D341Med (cell line): Measurements from ENCODE around the gene IL7R.
"Not testable (repeated sequence)": the region's sequence is repeated elsewhere in the genome, so short reads cannot be mapped to it uniquely, and the experiment has no call there.

Source experiments
- DNase-seq: peaks from one replicate; pipeline ENCODE4 v3.0.0; 2012; ENCODE audit warnings: low spot score

Gene IL7R

DNA sequence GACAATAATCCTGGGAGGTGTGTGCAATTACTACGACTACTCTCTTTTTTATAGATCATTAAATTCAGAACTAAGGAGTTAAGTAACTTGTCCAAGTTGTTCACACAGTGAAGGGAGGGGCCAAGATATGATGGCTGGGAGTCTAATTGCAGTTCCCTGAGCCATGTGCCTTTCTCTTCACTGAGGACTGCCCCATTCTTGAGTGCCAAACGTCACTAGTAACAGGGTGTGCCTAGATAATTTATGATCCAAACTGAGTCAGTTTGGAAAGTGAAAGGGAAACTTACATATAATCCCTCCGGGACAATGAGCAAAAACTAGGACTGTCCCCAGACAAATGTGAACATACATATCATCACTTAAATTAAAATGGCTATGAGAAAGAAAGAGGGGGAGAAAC lies 20.2 kb downstream of the IL7R start:
- no peak for DNase-seq

GRCh38 chr5:35877655-35878054 lies 21.0 kb downstream of the IL7R start:
- DNase-seq: no peak

DNA sequence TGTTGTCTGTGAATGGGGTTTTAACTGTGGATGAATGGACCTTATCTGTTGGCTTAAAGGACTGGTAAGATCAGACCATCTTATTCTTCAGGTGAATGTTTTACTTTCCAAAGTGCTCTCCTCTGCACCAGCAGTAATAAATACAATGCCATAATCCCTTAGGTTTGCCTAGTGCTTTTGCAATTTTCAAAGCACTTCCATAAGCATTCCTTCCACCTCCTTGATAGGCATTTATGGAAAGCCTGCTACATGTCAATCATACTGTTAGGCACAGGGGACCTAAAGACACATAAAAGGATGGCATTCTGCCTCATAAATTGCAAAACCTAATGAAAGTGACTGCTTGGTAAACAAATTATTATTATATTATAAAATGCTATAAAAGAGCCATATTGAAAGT lies 21.4 kb downstream of the IL7R start:
- no peak for DNase-seq

DNA sequence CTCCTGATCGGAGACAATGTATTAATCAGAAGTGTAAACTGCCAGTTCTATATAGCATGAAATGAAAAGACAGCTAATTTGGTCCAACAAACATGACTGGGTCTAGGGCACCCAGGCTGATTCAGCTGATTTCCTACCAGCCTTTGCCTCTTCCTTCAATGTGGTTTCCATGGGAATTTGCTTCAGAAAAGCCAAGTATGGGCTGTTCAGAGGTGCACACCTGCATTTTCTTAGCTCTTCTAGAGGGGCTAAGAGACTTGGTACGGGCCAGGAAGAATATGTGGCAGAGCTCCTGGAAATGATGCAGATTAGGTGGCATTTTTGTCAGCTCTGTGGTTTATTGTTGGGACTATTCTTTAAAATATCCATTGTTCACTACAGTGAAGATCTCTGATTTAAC lies 22.4 kb downstream of the IL7R start:
- DNase-seq: no peak

DNA sequence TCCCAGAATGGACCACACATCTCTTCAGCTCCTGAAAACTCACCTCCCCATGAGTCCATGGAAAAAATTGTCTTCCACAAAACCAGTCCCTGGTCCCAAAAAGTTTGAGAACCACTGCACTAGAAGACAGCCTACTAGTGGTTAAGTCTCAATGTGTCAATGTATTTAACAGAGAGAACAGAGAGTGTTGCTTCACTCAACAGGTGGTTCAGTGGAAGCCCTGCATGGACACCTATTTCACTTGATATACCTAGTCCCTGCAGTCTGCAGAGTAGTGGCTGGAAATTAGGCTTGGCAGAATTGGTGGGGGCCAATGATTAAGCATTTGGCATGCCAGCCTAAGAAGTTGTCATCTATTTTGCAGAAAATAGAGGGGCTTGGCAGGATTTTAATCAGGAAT lies 23.0 kb downstream of the IL7R start:
- DNase-seq: no peak

DNA sequence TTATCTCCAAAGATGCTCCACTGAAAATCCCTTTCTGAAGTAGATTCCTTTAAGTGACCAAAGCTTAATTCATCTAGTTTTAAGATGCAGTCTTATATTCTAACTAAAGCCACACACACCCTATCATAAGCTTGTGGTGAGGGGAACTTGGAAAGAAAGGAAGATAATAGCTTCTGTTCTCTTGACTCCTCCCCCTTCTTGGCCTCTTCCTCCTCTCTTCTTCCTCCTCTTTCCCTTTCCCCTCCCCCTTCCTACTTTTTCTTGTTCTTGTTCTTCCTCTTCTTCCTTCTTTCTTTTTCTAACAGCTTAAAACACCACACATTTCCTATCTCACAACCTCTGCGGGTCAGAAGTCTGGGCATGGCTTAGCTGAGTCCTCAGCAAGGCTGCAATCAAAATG lies 23.5 kb downstream of the IL7R start:
- DNase-seq: no peak

- DNase-seq: no peak
Measured at GRCh38 chr5:35881758-35882157, 25.1 kb downstream of the IL7R start.

DNA sequence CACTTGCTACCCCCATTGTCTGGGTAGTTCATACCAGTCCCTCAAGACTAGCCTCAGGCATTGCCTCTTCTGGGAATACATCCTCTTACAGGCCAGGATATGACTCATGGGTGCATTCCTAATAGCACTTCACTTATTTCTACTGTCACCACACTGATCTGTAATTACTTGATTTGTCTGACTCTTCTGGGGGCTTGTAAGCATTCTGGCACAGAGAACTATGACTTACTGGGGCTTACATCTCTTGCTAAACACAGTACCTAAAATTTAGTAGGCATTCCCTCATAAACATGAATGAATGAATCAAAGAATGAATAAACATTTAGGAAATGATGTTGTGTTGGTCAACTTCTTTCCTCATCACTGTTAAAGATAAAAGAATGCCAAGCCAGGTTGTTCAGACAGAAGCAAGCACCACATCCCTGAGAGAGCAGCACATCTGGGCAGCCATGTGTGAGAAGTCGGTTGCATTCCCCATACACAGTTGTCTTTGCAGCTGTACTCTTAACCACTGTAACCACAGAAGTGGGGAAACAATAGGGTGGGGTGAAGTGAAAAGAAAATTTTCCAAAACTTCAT lies 27.6 kb downstream of the IL7R start:
- no peak for DNase-seq

DNA sequence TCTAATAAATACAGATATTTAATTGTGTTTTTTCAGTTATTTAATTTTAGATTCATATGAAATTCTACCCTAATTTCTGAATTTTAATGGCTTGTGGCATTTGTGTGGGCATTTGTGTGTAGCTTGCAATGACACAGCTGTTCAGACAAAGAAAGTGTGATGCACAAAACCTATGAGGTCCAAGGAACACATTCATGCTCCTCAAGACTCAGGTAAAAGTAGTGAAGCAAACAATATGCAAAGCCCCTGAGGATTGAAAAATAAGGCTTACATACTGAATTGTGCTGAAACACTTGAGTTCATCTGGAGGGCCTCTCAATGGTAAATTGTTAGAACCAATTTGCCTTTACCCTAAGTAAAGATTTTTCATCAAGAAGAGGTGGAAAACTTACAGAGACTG lies 28.1 kb downstream of the IL7R start:
- DNase-seq: no peak

GRCh38 chr5:35886381-35886780 lies 29.7 kb downstream of the IL7R start:
- DNase-seq: no peak

DNA sequence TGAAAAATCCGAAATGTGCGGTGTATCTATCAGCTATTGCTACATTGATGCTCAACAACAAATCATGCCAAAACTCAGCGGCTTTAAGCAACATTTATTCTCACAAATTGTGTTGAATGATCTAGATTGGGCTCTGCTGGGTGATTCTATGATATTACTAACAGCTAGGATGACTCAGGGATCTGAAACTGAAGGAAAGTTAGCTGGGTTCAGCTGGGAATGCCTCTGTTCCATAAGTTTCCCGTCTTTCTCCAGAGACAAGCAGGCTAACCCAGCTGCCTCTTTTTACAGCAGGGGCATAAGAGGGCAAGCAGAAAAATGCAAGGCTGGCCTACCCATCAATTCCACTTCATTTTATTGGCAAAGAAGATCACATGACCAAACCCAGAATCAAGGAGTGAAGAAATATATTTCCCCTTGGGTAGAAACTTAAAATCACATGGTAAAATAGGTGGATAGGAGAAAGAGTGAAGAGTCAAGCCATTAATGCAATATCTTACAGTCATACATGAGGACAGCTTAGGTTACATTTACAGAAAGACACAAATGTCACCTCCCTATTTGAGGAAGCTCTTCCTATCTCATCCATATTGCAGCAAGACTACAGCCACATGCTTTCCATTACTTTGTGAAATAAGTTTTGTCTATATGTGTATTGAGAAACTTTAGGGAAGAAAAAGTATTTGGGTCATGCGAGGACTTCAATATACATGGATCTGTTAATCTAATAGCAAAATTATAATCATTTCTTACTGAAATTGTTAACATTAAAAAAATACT lies 30.8 kb downstream of the IL7R start:
- DNase-seq: no peak

DNA sequence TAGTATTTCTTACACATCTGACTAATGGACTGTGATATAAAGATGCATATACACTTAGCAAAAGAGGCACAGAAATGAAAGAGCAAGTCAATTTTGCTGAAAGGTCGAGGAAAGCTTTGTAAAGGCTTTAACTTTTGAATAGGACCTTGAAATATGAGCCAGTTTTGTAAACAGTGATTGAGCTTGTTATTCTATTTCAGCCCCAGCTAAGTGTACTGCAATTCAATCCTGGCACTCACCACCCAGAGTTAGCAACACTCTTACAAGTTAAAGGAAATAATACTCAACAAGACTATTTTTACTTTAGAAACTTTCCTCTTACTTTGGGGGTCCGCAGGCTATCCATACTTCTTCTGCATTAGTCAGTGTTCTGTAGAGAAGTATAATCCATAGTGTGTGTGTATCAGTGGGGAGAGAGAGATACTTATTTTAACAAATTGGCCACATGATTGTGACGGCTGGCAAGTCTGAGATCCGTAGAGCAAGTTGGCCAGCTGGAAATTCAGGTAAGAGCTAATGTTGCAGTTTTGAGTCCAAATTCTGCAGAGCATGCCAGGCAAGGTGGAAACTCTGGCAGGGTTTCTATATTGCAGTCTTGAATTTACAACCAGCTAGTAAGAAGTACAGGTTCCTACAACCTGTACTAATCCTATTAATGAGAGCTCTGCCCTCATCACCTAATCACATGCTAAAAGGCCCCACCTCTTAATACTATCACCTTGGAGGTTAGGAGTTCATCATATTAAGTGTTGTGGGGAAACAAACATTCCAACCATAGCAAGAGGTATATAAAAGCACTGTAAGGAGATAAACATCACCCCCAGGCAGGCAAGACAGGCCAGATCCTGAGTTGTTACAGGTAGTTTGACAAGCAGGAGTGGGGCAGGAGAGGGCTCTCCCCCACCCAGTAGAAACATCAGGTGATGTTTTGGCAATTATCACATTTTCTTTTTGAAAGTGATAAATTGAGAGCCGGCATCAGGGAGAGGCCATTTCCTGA lies 33.6 kb downstream of the IL7R start:
- no peak for DNase-seq

GRCh38 chr5:35892799-35893198 lies 36.1 kb downstream of the IL7R start:
- not testable (repeated sequence) for DNase-seq

DNA sequence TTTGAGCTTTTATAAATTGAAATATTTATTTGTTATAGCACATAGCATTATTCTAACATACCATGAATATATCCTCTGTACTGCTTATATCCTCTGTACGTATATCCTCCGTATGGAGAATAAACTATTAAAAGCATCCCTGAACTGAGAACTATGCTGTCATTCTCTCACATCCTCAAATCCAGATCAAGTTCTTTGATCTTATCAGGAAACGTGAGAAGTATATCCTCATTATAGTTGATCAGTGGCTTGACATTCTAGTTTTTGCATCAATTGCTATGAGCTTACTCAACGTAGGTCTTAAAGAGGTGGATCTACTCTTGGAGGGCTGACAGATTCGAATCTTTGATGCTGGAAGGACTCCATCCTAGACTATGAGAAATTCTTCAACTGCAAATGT lies 37.4 kb downstream of the IL7R start:
- DNase-seq: no peak

DNA sequence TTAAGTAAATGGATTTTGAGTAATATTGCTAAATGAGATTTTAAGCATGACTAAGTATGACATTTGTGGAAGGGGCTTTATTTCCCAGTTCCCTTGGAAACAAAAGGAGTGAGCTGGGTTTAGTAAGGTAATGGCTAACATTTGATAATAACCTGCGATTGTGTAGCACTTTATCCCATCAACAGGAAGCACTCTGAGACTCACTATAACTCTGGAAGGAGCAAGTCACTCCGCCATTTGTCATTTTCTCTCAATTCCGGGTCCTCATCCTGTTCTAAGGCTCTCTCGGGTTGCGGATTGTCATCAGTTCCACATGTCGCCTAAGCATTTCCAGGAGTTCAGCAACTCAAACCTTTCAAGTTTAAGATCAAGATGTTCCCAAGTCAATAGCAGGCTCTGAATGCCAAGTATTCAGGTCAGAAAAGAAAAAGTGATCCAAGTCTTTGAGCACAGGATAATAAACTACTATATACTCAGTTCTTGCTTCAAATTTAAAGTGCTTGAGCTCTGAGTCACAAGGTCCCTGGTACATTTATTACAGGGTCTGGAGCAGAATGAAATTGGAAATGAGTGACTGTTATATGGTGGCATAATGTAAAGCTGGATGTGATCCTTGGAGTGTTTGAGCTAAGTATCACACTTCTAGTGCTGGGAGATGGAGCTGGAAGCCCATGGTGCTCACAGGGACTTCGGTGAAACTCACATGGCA lies 42.4 kb downstream of the IL7R start:
- DNase-seq: no peak

GRCh38 chr5:35899800-35900199 lies 43.1 kb downstream of the IL7R start:
- DNase-seq: no peak

- DNase-seq: no peak
Measured at GRCh38 chr5:35900972-35901695, 44.4 kb downstream of the IL7R start.

DNA sequence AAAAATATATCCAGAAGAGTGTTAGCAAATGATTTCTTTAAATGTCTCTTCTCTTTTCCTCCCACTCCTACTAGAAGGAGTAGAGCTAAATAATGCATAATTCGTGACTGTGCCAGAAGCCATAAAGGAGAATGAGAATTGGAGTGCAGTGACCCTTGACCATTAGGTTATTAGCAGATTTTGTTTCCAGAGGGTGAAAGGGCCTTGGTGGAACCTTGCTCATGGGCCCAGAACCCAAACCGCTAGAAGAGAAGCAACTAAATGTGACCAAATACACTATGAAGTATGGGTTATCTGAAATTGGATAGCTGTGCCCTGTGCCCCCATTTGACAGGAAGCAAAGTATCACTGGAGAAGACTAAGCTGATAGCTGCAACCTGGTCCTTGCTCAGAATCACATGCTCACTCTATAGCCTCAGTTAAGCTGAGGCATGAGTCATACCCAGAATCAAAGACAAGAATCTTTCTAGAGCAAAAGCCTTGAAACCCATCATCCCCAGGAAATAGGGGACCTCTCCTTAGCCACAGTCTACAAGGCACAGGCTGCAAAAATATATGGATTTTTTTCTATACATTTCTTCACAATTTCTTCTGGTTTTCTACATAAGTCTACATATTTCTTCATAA lies 45.5 kb downstream of the IL7R start:
- DNase-seq: no peak

DNA sequence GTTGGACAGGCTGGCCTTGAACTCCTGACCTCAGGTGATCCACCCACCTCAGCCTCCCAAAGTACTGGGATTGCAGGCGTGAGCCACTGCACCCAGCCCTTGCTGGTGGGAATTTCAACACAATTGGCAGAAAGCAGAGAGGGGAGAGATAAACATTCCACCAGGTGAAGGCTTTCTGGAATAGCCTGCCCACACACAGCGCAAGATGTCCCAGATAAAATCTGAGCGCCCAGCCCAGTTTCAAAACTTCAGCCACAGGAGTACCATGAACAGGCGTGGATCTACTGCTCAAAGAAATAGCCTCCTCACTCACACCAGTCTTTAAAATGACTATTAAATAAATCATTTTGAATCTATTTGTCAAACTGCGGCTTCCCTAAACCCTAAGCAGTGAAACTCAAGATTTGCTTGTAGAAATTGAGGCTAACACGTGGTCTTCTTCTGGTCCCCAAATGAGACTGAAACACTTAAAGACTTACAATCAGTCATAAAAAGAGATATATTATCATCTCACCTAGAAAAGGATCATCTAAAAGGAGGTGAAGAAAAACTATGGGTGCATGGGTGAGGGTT lies 47.0 kb downstream of the IL7R start:
- no peak for DNase-seq

GRCh38 chr5:35904443-35905132 lies 47.9 kb downstream of the IL7R start:
- no peak for DNase-seq
